Kidney (tissue), 14 donors: ENCODE data around the gene RUNX1. TPM values are rescaled to one million over a fixed set of nuclear protein-coding genes. Genes with fewer than 3 reads are reported as not detected.

Experiments
- DNase-seq, 5 donors: peaks; one replicate each; pipeline ENCODE4 v3.0.0-alpha.2; 2013 to 2020
- FAIRE-seq: peaks from 2 replicates; lab custom pipeline; 2012; peaks lifted over from hg19 to GRCh38; lab: Jason Lieb, UNC
- H3K27ac ChIP-seq, 2 donors: one replicate each; pipeline ENCODE4 v1.7.0; 2013; ENCODE audit warnings: low read depth in 2 of 2, low read length in 2 of 2, inconsistent platforms in 1 of 2
- H3K27me3 ChIP-seq: one replicate; pipeline ENCODE4 v1.7.1; 2013; ENCODE audit warnings: low read length, inconsistent platforms; ENCODE audit not compliant: control insufficient read depth, insufficient read depth
- H3K36me3 ChIP-seq, 3 donors: one replicate each; pipeline versions ENCODE4 v1.7.0 to v1.7.1; 2013; ENCODE audit warnings: low read length in 3 of 3, control low read depth in 1 of 3, inconsistent platforms in 1 of 3; ENCODE audit not compliant: insufficient read depth in 3 of 3, control insufficient read depth in 2 of 3
- H3K4me1 ChIP-seq, 3 donors: one replicate each; pipeline versions ENCODE4 v1.7.0 to v1.7.1; 2013; ENCODE audit warnings: low read length in 3 of 3, inconsistent platforms in 1 of 3, low read depth in 1 of 3; ENCODE audit not compliant: control insufficient read depth in 2 of 3, insufficient read depth in 2 of 3
- H3K4me3 ChIP-seq, 3 donors: one replicate each; pipeline versions ENCODE4 v1.7.0 to v1.8.1; 2013; ENCODE audit warnings: low read length in 3 of 3, control low read depth in 1 of 3, inconsistent platforms in 1 of 3
- H3K9ac ChIP-seq, 3 donors: one replicate each; pipeline versions ENCODE4 v1.7.0 to v1.7.1; 2013; ENCODE audit warnings: low read length in 3 of 3, control low read depth in 1 of 3, inconsistent platforms in 1 of 3
- H3K9me3 ChIP-seq, 3 donors: one replicate each; pipeline versions ENCODE4 v1.7.0 to v1.7.1; 2013; ENCODE audit warnings: low read length in 3 of 3, control low read depth in 1 of 3, inconsistent platforms in 1 of 3; ENCODE audit not compliant: control insufficient read depth in 2 of 3, insufficient read depth in 1 of 3
- CTCF ChIP-seq: IDR thresholded peaks from 3 replicates; pipeline ENCODE4 v1.5.1; 2012; ENCODE audit warnings: mild to moderate bottlenecking, moderate library complexity, borderline replicate concordance; ENCODE audit not compliant: insufficient read depth; ENCODE audit errors: extremely low read depth
- intact Hi-C: fragments of 100-400 bp; cut with DNase I; formaldehyde crosslinking; loops from one replicate; pipeline ENCODE4 v1.11.1; 2022
- polyA plus RNA-seq: library from polyadenylated mRNA; stranded (reverse); fragments of 350-450 nt; fragmentation: Illumina TruSeq; extraction: RNeasy Lipid Tissue Mini Kit (QIAGEN cat#74804); gene quantifications from one replicate; pipeline ENCODE4 v1.2.3, GENCODE V29; 2014; ENCODE audit warnings: low read depth, low replicate concordance; ENCODE audit not compliant: insufficient read depth
- total RNA-seq: library from RNA; stranded (reverse); fragmentation: NEBNext Ultra II Directional; extraction: Animal tissue kit (Norgen Biotek cat#: 25700); gene quantifications from one replicate; pipeline ENCODE4 v1.2.1, GENCODE V29; 2021
- donor health status: control.
- donor health status: control.
- donor health status: control.
- donor health status: control.
- donor health status: control.
- donor health status: DM: yes; HTN: yes; CAD: no.
- donor health status: Normal renal cell carcinoma (clear cell type).

RUNX1 gene
- total and polyA plus RNA-seq, 2 donors from 2014 or later: 1.3 to 58.0 TPM

- intact Hi-C loops: no loop called here
- H3K27ac ChIP-seq: no peak overlapping the region
- no peaks in the 10 kb centered on the region for H3K27me3 ChIP-seq
- peak in 4 of 5 donors; percentile 67 to 83 (median 80) for DNase-seq
- no peak overlapping the region for H3K4me3 ChIP-seq
- peaks cover 0 to 11% (median 4%) of the 10 kb centered on the region in 3 donors for H3K4me1 ChIP-seq
- H3K9me3 ChIP-seq: no peaks in the 10 kb centered on the region
- no peak overlapping the region for H3K9ac ChIP-seq
- no peaks in the 10 kb centered on the region for H3K36me3 ChIP-seq
- no peak for FAIRE-seq
- no peak for TF ChIP-seq CTCF
These were observed 61.0 kb downstream of the RUNX1 start for GRCh38 chr21:34988139-34988538.

GRCh38 chr21:34987501-34988072, 61.5 kb downstream of the RUNX1 start:
- Histone ChIP-seq H3K27me3 (no peaks in the 10 kb centered on the region), H3K9me3 (no peaks in the 10 kb centered on the region), H3K4me3 (no peak overlapping the region), H3K4me1 (peaks cover 0 to 13% (median 0%) of the 10 kb centered on the region in 3 donors), H3K9ac (no peak overlapping the region), H3K36me3 (no peaks in the 10 kb centered on the region), H3K27ac (no peak overlapping the region)
- TF ChIP-seq CTCF: no peak
- intact Hi-C loops: no loop called here
- FAIRE-seq (no peak), DNase-seq (no peak)

- no peaks in the 10 kb centered on the region for H3K9me3 ChIP-seq
- H3K4me3 ChIP-seq: no peak overlapping the region
- FAIRE-seq: no peak
- DNase-seq: peak in 3 of 5 donors; percentile 26 to 63 (median 51)
- H3K9ac ChIP-seq: no peak overlapping the region
- H3K27me3 ChIP-seq: no peaks in the 10 kb centered on the region
- H3K4me1 ChIP-seq: peaks cover 0 to 9% (median 0%) of the 10 kb centered on the region in 3 donors
- no peak overlapping the region for H3K27ac ChIP-seq
- no peaks in the 10 kb centered on the region for H3K36me3 ChIP-seq
- TF ChIP-seq CTCF: no peak
- intact Hi-C loops: no loop called here
These were observed 62.3 kb downstream of the RUNX1 start for GRCh38 chr21:34986561-34987500.
